KMS-11 (cell line): Measurements from ENCODE around the gene CENPP.

Experiments
- H2AFZ ChIP-seq: fragments of 200-600 bp; sonication (generic); 2 replicates; pipeline ENCODE4 v1.6.1; 2016; ENCODE audit warnings: antibody characterized with exemption, mixed run types, low read depth
- H3K27ac ChIP-seq: fragments of 200-600 bp; sonication (generic); 2 replicates; pipeline ENCODE4 v1.6.1; 2016; ENCODE audit warnings: mild to moderate bottlenecking, mixed run types
- H3K27me3 ChIP-seq: fragments of 200-600 bp; sonication (generic); 2 replicates; pipeline ENCODE4 v1.6.1; 2017; ENCODE audit warnings: mild to moderate bottlenecking, low read depth, mixed run types, moderate library complexity; ENCODE audit not compliant: insufficient read depth
- H3K36me3 ChIP-seq: fragments of 200-600 bp; sonication (generic); 2 replicates; pipeline ENCODE4 v1.6.1; 2017; ENCODE audit warnings: mild to moderate bottlenecking, mixed run types; ENCODE audit not compliant: insufficient read depth
- H3K4me1 ChIP-seq: fragments of 200-600 bp; sonication (generic); 2 replicates; pipeline ENCODE4 v1.6.1; 2016; ENCODE audit warnings: mild to moderate bottlenecking, low read depth, mixed run types; ENCODE audit not compliant: poor library complexity, severe bottlenecking
- H3K4me2 ChIP-seq: fragments of 200-600 bp; sonication (generic); 2 replicates; pipeline ENCODE4 v1.7.0; 2016; ENCODE audit warnings: mild to moderate bottlenecking, mixed run types
- H3K4me3 ChIP-seq: fragments of 200-600 bp; sonication (generic); IDR thresholded peaks from 2 replicates; pipeline ENCODE4 v1.6.1; 2017; ENCODE audit warnings: low read depth, low read length, mixed read lengths; ENCODE audit not compliant: insufficient read depth
- H3K79me2 ChIP-seq: fragments of 200-600 bp; sonication (generic); 2 replicates; pipeline ENCODE4 v1.6.1; 2016; ENCODE audit warnings: low read depth, mixed run types; ENCODE audit not compliant: insufficient read depth
- H3K9ac ChIP-seq: fragments of 200-600 bp; sonication (generic); 2 replicates; pipeline ENCODE4 v1.6.1; 2016; ENCODE audit warnings: mild to moderate bottlenecking, mixed run types
- H4K20me1 ChIP-seq: fragments of 200-600 bp; sonication (generic); 2 replicates; pipeline ENCODE4 v1.6.1; 2016; ENCODE audit warnings: mild to moderate bottlenecking, mixed run types; ENCODE audit not compliant: insufficient read depth
- TF ChIP-seq, protein P1 (sequence below): fragments of 200-600 bp; sonication (generic); conservative IDR thresholded peaks from 2 replicates; pipeline ENCODE4 v1.6.1; 2017; ENCODE audit warnings: low read depth, mild to moderate bottlenecking, antibody characterized with exemption, low read length, moderate library complexity, mixed read lengths

Gene CENPP

DNA sequence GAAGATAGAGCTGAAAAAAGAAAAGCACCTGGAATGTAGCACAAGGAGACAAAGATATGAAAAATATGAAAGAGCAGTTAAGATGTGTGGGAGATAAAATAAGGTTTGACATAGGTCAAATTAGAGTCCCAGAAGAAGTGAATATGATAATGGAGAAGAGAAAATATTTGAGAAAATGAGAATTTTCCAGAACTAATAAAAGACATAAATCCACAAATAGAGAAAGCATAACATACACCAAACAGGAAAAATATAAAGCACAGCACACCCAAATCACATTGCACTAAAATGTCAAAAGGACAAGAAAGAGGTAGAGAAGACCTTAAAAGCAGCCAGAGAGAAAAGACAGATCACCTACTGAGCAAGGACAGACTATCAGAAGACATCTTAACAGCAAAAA, 300.7 kb downstream of the CENPP start:
- Histone ChIP-seq H3K4me3 (no peak overlapping the region), H3K27ac (no peak overlapping the region), H3K9ac (no peak overlapping the region), H4K20me1 (no peaks in the 10 kb centered on the region), H3K79me2 (no peaks in the 10 kb centered on the region), H3K4me2 (no peak overlapping the region), H3K27me3 (no peaks in the 10 kb centered on the region), H2AFZ (no peak overlapping the region), H3K4me1 (no peaks in the 10 kb centered on the region), H3K36me3 (no peaks in the 10 kb centered on the region; the same call in 1 of the 2 replicates)
- TF ChIP-seq, protein P1, sequence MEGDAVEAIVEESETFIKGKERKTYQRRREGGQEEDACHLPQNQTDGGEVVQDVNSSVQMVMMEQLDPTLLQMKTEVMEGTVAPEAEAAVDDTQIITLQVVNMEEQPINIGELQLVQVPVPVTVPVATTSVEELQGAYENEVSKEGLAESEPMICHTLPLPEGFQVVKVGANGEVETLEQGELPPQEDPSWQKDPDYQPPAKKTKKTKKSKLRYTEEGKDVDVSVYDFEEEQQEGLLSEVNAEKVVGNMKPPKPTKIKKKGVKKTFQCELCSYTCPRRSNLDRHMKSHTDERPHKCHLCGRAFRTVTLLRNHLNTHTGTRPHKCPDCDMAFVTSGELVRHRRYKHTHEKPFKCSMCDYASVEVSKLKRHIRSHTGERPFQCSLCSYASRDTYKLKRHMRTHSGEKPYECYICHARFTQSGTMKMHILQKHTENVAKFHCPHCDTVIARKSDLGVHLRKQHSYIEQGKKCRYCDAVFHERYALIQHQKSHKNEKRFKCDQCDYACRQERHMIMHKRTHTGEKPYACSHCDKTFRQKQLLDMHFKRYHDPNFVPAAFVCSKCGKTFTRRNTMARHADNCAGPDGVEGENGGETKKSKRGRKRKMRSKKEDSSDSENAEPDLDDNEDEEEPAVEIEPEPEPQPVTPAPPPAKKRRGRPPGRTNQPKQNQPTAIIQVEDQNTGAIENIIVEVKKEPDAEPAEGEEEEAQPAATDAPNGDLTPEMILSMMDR: no peak

DNA sequence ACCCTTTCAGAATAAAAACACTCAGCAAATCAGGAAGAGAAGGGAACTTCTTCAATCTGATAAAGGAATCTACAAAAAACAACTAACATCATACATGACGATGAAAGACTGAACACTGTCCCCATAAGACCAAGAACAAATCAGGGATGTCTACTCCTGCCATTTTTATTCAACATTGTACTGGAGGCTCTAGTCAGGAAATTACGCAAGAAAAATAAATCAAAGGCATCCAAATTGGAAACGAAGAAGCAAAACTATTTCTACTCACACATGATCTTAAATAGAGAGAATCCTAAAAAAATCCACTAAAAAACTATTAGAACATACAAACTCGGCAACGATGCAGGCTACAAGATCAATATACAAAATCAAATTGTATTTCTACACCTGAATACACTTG, 301.9 kb downstream of the CENPP start:
- Histone ChIP-seq H3K27ac (no peak overlapping the region), H3K79me2 (no peaks in the 10 kb centered on the region), H3K4me2 (no peak overlapping the region), H3K4me1 (no peaks in the 10 kb centered on the region), H2AFZ (no peak overlapping the region), H3K27me3 (no peaks in the 10 kb centered on the region), H3K9ac (no peak overlapping the region), H3K4me3 (no peak overlapping the region), H4K20me1 (no peaks in the 10 kb centered on the region), H3K36me3 (peaks cover 4% of the 10 kb centered on the region; the same call in 1 of the 2 replicates)
- TF ChIP-seq, protein P1: no peak

DNA sequence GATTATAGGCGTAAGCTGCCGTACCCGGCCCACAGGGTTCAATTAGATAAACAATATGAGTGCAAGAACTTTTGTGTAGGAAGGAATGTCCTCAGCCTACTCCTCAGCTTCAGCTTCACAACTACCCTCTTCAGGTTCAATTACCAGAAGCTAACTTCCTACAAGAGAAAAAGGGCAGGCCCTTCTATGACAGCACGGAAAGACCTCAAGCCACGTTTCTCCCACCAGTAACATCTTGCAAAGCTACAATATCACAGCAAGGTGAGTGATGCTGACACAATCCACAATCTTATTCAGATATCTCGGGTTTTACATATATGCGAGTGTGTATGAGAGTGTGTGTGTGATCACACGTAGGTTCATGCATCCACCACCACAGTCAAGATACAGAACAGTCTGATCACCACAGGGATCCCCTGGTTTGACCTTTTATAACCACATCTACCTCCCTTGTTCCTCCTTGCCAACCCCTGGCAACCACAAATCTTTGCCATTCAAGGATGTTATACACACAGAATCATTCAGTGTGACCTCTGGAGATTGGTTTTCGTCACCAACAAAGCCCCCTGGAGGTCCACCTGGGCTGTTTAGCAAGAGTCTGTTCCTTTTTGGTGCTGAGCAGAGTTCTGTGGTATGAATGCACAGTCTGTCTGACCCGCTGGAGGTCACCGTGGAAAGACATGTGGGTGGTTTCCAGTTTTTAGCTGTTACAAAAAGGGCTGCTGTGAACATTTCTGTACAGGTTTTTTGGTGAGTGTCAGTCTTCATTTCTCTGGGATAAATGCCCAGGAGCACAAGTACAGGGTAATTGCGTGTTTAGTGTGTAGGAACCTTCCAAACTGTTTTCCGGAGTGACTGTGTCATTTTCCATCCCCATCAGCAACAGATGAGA, 305.9 kb downstream of the CENPP start:
- no peak overlapping the region for H2AFZ ChIP-seq
- no peak overlapping the region for H3K27ac ChIP-seq
- no peak overlapping the region for H3K4me2 ChIP-seq
- H3K4me3 ChIP-seq: no peak overlapping the region
- H3K79me2 ChIP-seq: no peaks in the 10 kb centered on the region
- peaks cover 4% of the 10 kb centered on the region; the same call in 1 of the 2 replicates for H3K36me3 ChIP-seq
- H4K20me1 ChIP-seq: no peaks in the 10 kb centered on the region
- H3K27me3 ChIP-seq: no peaks in the 10 kb centered on the region
- peaks cover 2% of the 10 kb centered on the region for H3K4me1 ChIP-seq
- H3K9ac ChIP-seq: no peak overlapping the region
- TF ChIP-seq, protein P1: no peak

DNA sequence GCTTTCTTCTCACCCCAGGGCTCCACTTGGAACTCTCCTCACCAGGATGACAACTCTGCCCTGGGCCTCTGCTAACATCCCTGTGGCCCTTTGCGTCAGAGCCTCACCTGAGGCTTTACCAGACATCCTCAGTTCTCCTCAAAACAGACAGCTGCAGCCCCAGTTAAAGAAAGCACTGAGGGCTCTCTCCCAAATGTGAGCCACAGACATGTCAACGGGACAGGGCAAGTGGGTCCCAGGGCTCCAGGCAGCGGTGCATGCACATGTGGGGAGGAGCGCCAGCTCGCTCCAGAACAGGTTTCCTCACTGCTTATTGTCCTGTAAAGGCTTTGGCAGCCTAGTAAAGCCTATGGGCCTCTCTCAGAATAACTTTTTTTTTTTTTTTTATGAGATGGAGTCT, 306.9 kb downstream of the CENPP start:
- Histone ChIP-seq H3K4me3 (no peak overlapping the region), H3K27ac (no peak overlapping the region), H3K36me3 (peaks cover 4% of the 10 kb centered on the region; the same call in 1 of the 2 replicates), H4K20me1 (no peaks in the 10 kb centered on the region), H3K9ac (no peak overlapping the region), H3K79me2 (no peaks in the 10 kb centered on the region), H3K27me3 (no peaks in the 10 kb centered on the region), H2AFZ (no peak overlapping the region), H3K4me2 (no peak overlapping the region), H3K4me1 (peaks cover 2% of the 10 kb centered on the region)
- TF ChIP-seq, protein P1: no peak
